ENCODE measurements around the gene LOXHD1.

The LOXHD1 gene

DNA sequence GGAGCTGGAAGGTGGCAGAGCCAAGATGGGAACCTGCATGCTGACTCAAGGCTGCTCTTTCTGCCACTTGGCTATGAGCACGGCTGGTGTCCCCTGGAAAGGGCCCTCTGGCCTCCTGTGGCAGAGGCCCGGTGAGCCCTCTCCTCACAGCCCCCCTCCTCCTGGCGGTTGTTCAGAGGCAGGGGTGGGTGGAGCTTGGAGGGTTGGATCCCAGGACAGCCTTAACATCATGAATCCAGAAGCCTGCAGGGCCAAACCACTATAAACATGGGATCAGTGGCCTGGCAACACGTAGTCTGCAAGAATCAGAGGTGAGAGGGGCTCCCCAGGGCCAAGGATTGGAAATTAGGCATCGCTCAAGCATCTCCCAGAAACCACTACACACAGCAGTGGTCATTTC lies 48.5 kb upstream of the LOXHD1 start (continued):
- TF ChIP-seq PRDM2 (tag by site-specific recombination; IDR thresholded peaks at IDR 0.05; ENCODE audit: borderline replicate concordance) (no peak), ZNF473 (tag by site-specific recombination; IDR thresholded peaks at IDR 0.05) (no peak), ZNF785 (tag by site-specific recombination; IDR thresholded peaks at IDR 0.05) (no peak), ZNF621 (tag by site-specific recombination; IDR thresholded peaks at IDR 0.05) (no peak), ZNF112 (tag by site-specific recombination; IDR thresholded peaks at IDR 0.05) (no peak), ZNF354C (tag by site-specific recombination; IDR thresholded peaks at IDR 0.05; ENCODE audit: borderline replicate concordance, low read depth) (no peak), ZBTB49 (tag by site-specific recombination; IDR thresholded peaks at IDR 0.05; ENCODE audit: low read depth) (no peak), ZNF792 (tag by site-specific recombination; IDR thresholded peaks at IDR 0.05) (no peak)
- TF ChIP-seq, protein P1, sequence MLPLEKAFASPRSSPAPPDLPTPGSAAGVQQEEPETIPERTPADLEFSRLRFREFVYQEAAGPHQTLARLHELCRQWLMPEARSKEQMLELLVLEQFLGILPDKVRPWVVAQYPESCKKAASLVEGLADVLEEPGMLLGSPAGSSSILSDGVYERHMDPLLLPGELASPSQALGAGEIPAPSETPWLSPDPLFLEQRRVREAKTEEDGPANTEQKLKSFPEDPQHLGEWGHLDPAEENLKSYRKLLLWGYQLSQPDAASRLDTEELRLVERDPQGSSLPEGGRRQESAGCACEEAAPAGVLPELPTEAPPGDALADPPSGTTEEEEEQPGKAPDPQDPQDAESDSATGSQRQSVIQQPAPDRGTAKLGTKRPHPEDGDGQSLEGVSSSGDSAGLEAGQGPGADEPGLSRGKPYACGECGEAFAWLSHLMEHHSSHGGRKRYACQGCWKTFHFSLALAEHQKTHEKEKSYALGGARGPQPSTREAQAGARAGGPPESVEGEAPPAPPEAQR (tag by site-specific recombination; IDR thresholded peaks at IDR 0.05) = no peak

DNA sequence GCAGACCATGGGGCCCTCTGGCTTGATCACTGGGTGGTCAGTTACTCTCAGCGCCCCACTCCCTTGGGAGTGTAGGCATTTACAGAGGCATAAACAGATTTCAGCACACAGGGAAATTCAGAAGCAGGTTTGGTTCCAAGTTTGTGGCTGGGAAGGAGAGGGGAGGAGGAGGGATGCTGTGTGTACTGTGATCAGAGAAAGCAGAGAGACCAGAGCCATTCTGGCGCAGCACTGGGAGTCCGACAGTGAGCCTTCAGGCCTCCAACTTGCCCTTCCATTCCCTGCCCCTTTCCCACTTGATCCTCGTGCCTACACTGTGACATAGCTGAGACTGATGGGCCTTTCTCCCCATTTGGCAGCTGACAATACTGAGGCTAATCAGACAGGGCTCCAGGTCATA lies 47.8 kb upstream of the LOXHD1 start:
- H3K4me1 ChIP-seq (ENCODE audit: control insufficient read depth, insufficient read depth, low read length) = no peaks in the 10 kb centered on the region
- ChIA-PET POLR2A (no interaction called here), CTCF (no interaction called here)
- TF ChIP-seq ZNF311 (tag by site-specific recombination; IDR thresholded peaks at IDR 0.05; ENCODE audit: borderline replicate concordance) (no peak), ZSCAN5A (tag by site-specific recombination; IDR thresholded peaks at IDR 0.05) (no peak), ZNF211 (tag by site-specific recombination; IDR thresholded peaks at IDR 0.05; ENCODE audit: low read depth) (no peak), SP2 (tag by site-specific recombination; IDR thresholded peaks at IDR 0.05) (no peak), ZNF555 (tag by site-specific recombination; conservative IDR thresholded peaks at IDR 0.05) (no peak), ZNF530 (tag by site-specific recombination; IDR thresholded peaks at IDR 0.05; ENCODE audit: low read depth) (no peak), SP7 (tag by site-specific recombination; IDR thresholded peaks at IDR 0.05) (no peak), ZNF777 (tag by site-specific recombination; IDR thresholded peaks at IDR 0.05; ENCODE audit: borderline replicate concordance) (no peak), ZNF48 (tag by site-specific recombination; IDR thresholded peaks at IDR 0.05) (no peak), RBAK (tag by site-specific recombination; IDR thresholded peaks at IDR 0.05) (no peak), ZBTB48 (tag by site-specific recombination; IDR thresholded peaks at IDR 0.05) (no peak), ZNF792 (tag by site-specific recombination; IDR thresholded peaks at IDR 0.05) (no peak)
- TF ChIP-seq, protein P2, sequence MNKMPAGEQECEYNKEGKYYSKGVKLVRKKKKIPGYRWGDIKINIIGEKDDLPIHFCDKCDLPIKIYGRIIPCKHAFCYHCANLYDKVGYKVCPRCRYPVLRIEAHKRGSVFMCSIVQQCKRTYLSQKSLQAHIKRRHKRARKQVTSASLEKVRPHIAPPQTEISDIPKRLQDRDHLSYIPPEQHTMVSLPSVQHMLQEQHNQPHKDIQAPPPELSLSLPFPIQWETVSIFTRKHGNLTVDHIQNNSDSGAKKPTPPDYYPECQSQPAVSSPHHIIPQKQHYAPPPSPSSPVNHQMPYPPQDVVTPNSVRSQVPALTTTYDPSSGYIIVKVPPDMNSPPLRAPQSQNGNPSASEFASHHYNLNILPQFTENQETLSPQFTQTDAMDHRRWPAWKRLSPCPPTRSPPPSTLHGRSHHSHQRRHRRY (tag by site-specific recombination; IDR thresholded peaks at IDR 0.05) = no peak
- TF ChIP-seq, protein P3, sequence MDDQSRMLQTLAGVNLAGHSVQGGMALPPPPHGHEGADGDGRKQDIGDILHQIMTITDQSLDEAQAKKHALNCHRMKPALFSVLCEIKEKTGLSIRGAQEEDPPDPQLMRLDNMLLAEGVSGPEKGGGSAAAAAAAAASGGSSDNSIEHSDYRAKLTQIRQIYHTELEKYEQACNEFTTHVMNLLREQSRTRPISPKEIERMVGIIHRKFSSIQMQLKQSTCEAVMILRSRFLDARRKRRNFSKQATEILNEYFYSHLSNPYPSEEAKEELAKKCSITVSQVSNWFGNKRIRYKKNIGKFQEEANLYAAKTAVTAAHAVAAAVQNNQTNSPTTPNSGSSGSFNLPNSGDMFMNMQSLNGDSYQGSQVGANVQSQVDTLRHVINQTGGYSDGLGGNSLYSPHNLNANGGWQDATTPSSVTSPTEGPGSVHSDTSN (CRISPR knock-in tag; IDR thresholded peaks at IDR 0.05) = no peak

More for the DNA sequence above, 47.8 kb upstream of the LOXHD1 start:
- Histone ChIP-seq H3K36me3 (ENCODE audit: control insufficient read depth in 2 of 2, insufficient read depth in 1 of 2, low read length in 2 of 2) (no peaks in the 10 kb centered on the region), H3K4me3 (ENCODE audit: low read depth, low read length) (no peak overlapping the region), H3K27ac (ENCODE audit: extremely low read depth, low read depth, low read length) (no peak overlapping the region), H3K9me3 (ENCODE audit: control insufficient read depth, insufficient read depth, low read depth, low read length) (no peaks in the 10 kb centered on the region)

Data from HEK293 (cell line).